ENCODE results near the gene CNTN2.

CNTN2 gene

DNA sequence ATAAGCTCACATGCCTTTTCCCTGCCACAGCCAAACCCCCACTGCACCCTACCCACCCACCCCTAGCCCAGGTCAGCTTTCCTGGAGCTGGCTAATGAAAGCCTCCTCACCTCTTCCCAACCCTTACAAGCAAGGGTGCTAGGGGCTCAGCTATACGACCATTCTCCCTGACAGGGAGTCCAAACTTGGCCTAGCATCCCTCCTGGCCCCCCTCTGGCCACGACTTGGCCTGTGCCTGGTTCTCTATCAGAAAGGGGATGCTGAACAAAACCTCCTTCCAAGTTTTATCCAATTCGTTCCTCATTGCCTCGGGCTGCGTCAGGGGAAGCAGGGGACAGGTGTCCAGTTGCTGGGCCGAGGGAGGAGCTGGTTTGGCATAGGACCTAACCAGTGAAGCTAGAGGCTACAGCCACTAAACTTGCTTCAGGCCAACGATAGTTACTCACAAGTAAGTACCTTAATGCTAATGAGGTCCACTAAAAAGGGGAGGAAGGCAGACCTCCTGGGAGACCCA is 32.7 kb downstream of the CNTN2 start:
- in situ Hi-C loops (cut with HindIII; ENCODE audit: low pct_ligation_motif_present, low sequenced_read_pairs) = no loop called here
- Histone ChIP-seq H3K36me3 (replicated peaks) (no peaks in the 10 kb centered on the region), H3K27me3 (replicated peaks) (no peaks in the 10 kb centered on the region), H3K4me3 (ENCODE audit: low read depth, low read length) (no peak overlapping the region), H3K27ac (no peak overlapping the region)
- TF ChIP-seq, protein P1, sequence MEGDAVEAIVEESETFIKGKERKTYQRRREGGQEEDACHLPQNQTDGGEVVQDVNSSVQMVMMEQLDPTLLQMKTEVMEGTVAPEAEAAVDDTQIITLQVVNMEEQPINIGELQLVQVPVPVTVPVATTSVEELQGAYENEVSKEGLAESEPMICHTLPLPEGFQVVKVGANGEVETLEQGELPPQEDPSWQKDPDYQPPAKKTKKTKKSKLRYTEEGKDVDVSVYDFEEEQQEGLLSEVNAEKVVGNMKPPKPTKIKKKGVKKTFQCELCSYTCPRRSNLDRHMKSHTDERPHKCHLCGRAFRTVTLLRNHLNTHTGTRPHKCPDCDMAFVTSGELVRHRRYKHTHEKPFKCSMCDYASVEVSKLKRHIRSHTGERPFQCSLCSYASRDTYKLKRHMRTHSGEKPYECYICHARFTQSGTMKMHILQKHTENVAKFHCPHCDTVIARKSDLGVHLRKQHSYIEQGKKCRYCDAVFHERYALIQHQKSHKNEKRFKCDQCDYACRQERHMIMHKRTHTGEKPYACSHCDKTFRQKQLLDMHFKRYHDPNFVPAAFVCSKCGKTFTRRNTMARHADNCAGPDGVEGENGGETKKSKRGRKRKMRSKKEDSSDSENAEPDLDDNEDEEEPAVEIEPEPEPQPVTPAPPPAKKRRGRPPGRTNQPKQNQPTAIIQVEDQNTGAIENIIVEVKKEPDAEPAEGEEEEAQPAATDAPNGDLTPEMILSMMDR (IDR thresholded peaks at IDR 0.05; ENCODE audit: low read depth, low read length, missing control alignments) = no peak
- no peak for DNase-seq

DNA sequence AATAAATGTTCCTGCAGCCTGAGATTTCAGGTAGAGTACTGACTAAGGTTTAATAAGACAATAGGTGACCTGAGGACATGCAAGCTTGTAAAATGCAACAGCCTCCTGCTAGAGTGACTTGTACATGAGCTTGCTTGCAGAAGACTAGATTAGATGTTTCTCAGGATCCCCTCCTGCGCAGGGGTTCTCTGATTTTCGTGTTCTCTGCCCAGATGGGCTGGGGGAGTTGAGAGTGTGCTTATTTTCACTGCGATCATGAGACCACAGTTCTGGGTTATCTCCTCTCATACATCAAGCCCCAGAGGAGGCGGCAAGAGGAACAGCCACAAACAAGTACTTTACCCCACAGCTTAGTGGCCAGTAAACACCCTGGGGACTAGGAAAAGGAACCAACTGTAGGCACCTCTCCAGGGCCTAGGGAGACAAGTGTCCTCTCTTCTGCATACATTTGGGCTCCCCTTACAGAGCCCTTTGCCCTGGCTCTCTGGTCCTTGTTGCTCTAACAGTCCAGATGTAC is 33.3 kb downstream of the CNTN2 start:
- TF ChIP-seq, protein P1 (IDR thresholded peaks at IDR 0.05; ENCODE audit: low read depth, low read length, missing control alignments) = no peak
- in situ Hi-C loops (cut with HindIII; ENCODE audit: low pct_ligation_motif_present, low sequenced_read_pairs) = no loop called here
- H3K4me3 ChIP-seq (ENCODE audit: low read depth, low read length) = no peak overlapping the region
- no peak for DNase-seq
- no peaks in the 10 kb centered on the region for H3K27me3 ChIP-seq (replicated peaks)
- no peak overlapping the region for H3K27ac ChIP-seq
- no peaks in the 10 kb centered on the region for H3K36me3 ChIP-seq (replicated peaks)

DNA sequence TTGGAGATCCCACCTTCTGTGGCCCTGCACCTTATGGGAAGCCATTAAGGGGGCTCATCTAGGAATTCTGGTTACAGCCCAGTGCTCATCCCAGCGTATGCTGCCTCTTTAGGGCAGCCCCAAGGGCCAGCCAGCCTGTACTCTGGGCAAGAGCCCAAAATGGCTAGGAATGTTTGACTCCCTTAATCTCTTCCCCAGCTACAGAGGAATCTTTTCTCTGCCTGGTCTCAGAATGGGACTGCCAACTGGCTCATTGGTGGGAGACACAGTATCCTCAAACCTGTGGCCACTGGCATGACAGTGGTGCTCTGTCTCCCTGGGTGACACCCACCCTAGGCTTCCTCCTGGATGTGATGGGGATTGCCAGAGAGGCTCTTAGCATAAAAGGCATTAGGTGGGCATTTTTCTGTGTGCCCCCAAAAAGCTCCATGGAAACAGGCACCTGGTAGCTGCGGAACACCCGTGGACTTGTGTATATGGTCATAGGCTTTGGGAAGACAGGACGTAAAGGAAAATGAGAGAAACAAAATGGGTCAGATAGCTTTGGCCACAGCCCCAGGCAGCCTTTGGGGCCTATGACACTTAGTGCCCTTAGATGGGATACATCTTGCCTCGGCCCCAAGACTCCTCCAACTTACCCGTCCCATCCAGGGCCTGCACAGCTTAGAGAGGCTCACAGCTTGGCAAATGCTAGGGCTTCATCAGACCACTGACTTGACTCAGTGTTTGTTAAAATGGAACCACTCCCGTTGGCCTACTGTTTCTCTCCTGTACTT is 34.3 kb downstream of the CNTN2 start:
- no peak overlapping the region for H3K27ac ChIP-seq
- H3K27me3 ChIP-seq (replicated peaks) = no peaks in the 10 kb centered on the region
- in situ Hi-C loops (cut with HindIII; ENCODE audit: low pct_ligation_motif_present, low sequenced_read_pairs) = no loop called here
- H3K36me3 ChIP-seq (replicated peaks) = no peaks in the 10 kb centered on the region
- TF ChIP-seq, protein P1 (IDR thresholded peaks at IDR 0.05; ENCODE audit: low read depth, low read length, missing control alignments) = no peak
- no peak overlapping the region for H3K4me3 ChIP-seq (ENCODE audit: low read depth, low read length)
- DNase-seq = no peak

DNA sequence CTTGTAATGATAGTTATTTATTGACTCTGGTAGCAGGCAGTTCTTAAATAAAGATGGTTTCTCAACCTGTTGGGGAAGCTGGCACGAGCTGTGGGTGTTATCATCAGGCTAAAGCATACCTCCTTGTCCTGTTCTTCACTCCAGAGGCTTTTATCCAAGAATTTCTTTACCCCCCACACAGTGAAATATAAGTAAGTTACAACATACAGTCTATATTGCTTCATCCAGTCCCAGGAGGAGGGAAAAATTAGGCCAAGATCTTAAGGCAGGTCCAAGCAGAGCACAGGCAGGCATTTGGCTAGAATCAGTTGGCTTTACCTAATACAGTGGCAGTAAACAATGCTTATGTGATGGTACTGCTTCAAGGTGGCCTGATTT is 34.9 kb downstream of the CNTN2 start:
- H3K4me3 ChIP-seq (ENCODE audit: low read depth, low read length) = no peak overlapping the region
- no peaks in the 10 kb centered on the region for H3K27me3 ChIP-seq (replicated peaks)
- DNase-seq = no peak
- H3K36me3 ChIP-seq (replicated peaks) = no peaks in the 10 kb centered on the region
- in situ Hi-C loops (cut with HindIII; ENCODE audit: low pct_ligation_motif_present, low sequenced_read_pairs) = no loop called here
- TF ChIP-seq, protein P1 (IDR thresholded peaks at IDR 0.05; ENCODE audit: low read depth, low read length, missing control alignments) = no peak
- H3K27ac ChIP-seq = no peak overlapping the region

DNA sequence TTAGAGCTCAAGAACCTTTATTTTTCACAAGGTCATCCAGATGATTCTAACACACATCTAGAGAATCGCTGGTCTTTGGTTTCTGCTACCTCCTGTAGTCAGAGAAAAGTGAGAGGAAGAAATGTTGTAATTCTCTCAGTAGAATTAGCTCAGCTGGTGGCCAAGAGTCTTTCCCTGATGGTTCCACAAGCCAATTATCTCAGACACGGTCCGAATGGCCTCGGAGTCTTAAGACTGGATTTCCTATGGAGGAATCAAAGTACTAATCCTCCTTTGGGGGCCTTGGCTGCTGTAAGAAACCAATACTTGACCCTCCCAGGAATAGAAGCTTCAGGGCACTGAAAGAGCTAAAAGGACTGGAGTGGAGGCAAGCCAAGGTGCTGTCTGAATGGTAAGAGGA is 39.4 kb downstream of the CNTN2 start:
- Histone ChIP-seq H3K27ac (no peak overlapping the region), H3K4me3 (ENCODE audit: low read depth, low read length) (no peak overlapping the region), H3K27me3 (replicated peaks) (no peaks in the 10 kb centered on the region), H3K36me3 (replicated peaks) (peaks cover 18% of the 10 kb centered on the region)
- TF ChIP-seq, protein P1 (IDR thresholded peaks at IDR 0.05; ENCODE audit: low read depth, low read length, missing control alignments) = no peak
- in situ Hi-C loops (cut with HindIII; ENCODE audit: low pct_ligation_motif_present, low sequenced_read_pairs) = no loop called here
- no peak for DNase-seq
